ENCODE data around the gene NTHL1. TPM values are rescaled to one million over a fixed set of nuclear protein-coding genes. Genes with fewer than 3 reads are reported as not detected.
A peak's percentile ranks its signal among the peaks of the same experiment; 100 is the strongest.

Gene NTHL1
- total and polyA plus RNA-seq, 2 of the 4 experiments (the other 2 are of a cell fraction): 22.8 to 28.0 TPM

DNA sequence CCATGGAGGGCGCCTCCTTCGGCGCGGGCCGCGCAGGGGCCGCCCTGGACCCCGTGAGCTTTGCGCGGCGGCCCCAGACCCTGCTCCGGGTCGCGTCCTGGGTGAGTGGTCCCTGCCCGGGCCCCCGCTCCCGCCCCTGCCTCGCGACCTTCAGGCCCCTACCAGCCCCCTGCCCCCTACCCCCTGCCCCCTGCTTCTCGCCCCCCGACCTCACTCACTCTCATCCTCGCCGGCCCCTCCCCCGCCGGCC is 57.6 kb downstream of the NTHL1 start:
- intact Hi-C loops (cut with micrococcal nuclease) (no loop called here), in situ Hi-C loops (cut with MboI; ENCODE audit: low sequenced_read_pairs) (no loop called here), dilution Hi-C loops (cut with HindIII; ENCODE audit: low sequenced_read_pairs, unreplicated experiment) (no loop called here)
- peaks cover 2% of the 10 kb centered on the region; the same call in 1 of the 2 replicates for H3K9me3 ChIP-seq (ENCODE audit: control insufficient read depth, insufficient read depth, low read length)
- no peak overlapping the region for H3K23ac ChIP-seq (ENCODE audit: low read depth, low read length)
- ChIA-PET CTCF (no interaction called here), POLR2A (ENCODE audit: unreplicated experiment) (no interaction called here)
- H3K4me3 ChIP-seq (ENCODE audit: insufficient read depth, low read depth, low read length): peak overlapping the region; percentile 52
- H2BK20ac ChIP-seq (ENCODE audit: low read depth, low read length): no peak overlapping the region
- H3K4me1 ChIP-seq (ENCODE audit: control insufficient read depth, insufficient read depth, low read length): peaks cover 18% of the 10 kb centered on the region
- no peak for ATAC-seq (ENCODE audit: low read depth)
- H2BK5ac ChIP-seq (ENCODE audit: low read depth, low read length, poor library complexity, severe bottlenecking): no peak overlapping the region
- peaks cover 16 to 24% of the 10 kb centered on the region in 2 experiments for H3K79me1 ChIP-seq (ENCODE audit: low read depth in 1 of 2, low read length in 2 of 2)
- no peak overlapping the region for H3K18ac ChIP-seq (ENCODE audit: low read depth, low read length)
- H4K8ac ChIP-seq (ENCODE audit: low read depth in 2 of 2, low read length in 2 of 2): no peak overlapping the region
- H2AK5ac ChIP-seq (ENCODE audit: low read depth, low read length): no peak overlapping the region
- no peaks in the 10 kb centered on the region for H4K20me1 ChIP-seq (ENCODE audit: insufficient read depth, low read length)
- H2AFZ ChIP-seq (replicated peaks; ENCODE audit: low read length, poor library complexity): peak overlapping the region; percentile 75
- H2BK120ac ChIP-seq (ENCODE audit: low read depth, low read length): no peak overlapping the region
- no peak overlapping the region for H2AK9ac ChIP-seq (replicated peaks; ENCODE audit: low read depth, low read length, poor library complexity)
- H3K9me1 ChIP-seq (ENCODE audit: insufficient read depth, low read length): peaks cover 19% of the 10 kb centered on the region
- TF ChIP-seq, protein P1, sequence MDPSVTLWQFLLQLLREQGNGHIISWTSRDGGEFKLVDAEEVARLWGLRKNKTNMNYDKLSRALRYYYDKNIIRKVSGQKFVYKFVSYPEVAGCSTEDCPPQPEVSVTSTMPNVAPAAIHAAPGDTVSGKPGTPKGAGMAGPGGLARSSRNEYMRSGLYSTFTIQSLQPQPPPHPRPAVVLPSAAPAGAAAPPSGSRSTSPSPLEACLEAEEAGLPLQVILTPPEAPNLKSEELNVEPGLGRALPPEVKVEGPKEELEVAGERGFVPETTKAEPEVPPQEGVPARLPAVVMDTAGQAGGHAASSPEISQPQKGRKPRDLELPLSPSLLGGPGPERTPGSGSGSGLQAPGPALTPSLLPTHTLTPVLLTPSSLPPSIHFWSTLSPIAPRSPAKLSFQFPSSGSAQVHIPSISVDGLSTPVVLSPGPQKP (IDR thresholded peaks at IDR 0.05; ENCODE audit: borderline replicate concordance, low read depth, low read length): no peak
- TF ChIP-seq NFE2L2 (IDR thresholded peaks at IDR 0.05; ENCODE audit: low read depth, low read length) (no peak), RAD21 (IDR thresholded peaks at IDR 0.05; ENCODE audit: low read length) (no peak), CEBPB (IDR thresholded peaks at IDR 0.05; ENCODE audit: low read depth, low read length) (no peak), MAFK (IDR thresholded peaks at IDR 0.05; ENCODE audit: low read depth, low read length) (no peak), BHLHE40 (IDR thresholded peaks at IDR 0.05; ENCODE audit: low read depth, low read length) (no peak), MAZ (IDR thresholded peaks at IDR 0.05; ENCODE audit: borderline replicate concordance, low read depth, low read length) (no peak), CHD1 (IDR thresholded peaks at IDR 0.05; ENCODE audit: low read depth, low read length) (no peak), SMC3 (IDR thresholded peaks at IDR 0.05; ENCODE audit: low read depth, low read length) (no peak), RFX5 (IDR thresholded peaks at IDR 0.05; ENCODE audit: low read depth, low read length) (no peak), RCOR1 (IDR thresholded peaks at IDR 0.05; ENCODE audit: insufficient replicate concordance, low read length) (no peak), MXI1 (IDR thresholded peaks at IDR 0.05; ENCODE audit: borderline replicate concordance, low read depth, low read length) (no peak), FOS (IDR thresholded peaks at IDR 0.05; ENCODE audit: low read depth, low read length) (no peak), POLR2A (IDR thresholded peaks at IDR 0.05; ENCODE audit: low read depth, low read length) (no peak)
- TF ChIP-seq, protein P2, sequence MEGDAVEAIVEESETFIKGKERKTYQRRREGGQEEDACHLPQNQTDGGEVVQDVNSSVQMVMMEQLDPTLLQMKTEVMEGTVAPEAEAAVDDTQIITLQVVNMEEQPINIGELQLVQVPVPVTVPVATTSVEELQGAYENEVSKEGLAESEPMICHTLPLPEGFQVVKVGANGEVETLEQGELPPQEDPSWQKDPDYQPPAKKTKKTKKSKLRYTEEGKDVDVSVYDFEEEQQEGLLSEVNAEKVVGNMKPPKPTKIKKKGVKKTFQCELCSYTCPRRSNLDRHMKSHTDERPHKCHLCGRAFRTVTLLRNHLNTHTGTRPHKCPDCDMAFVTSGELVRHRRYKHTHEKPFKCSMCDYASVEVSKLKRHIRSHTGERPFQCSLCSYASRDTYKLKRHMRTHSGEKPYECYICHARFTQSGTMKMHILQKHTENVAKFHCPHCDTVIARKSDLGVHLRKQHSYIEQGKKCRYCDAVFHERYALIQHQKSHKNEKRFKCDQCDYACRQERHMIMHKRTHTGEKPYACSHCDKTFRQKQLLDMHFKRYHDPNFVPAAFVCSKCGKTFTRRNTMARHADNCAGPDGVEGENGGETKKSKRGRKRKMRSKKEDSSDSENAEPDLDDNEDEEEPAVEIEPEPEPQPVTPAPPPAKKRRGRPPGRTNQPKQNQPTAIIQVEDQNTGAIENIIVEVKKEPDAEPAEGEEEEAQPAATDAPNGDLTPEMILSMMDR (conservative IDR thresholded peaks at IDR 0.05; ENCODE audit: low read depth, low read length): no peak
- TF ChIP-seq, protein P3, sequence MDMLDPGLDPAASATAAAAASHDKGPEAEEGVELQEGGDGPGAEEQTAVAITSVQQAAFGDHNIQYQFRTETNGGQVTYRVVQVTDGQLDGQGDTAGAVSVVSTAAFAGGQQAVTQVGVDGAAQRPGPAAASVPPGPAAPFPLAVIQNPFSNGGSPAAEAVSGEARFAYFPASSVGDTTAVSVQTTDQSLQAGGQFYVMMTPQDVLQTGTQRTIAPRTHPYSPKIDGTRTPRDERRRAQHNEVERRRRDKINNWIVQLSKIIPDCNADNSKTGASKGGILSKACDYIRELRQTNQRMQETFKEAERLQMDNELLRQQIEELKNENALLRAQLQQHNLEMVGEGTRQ (IDR thresholded peaks at IDR 0.05; ENCODE audit: low read depth, low read length): no peak
- H3K4ac ChIP-seq (ENCODE audit: low read depth, low read length): no peak overlapping the region
- no peak overlapping the region for H3K9ac ChIP-seq (ENCODE audit: low read depth, low read length)
- no peak overlapping the region for H3K14ac ChIP-seq (replicated peaks; ENCODE audit: low read depth, low read length)
- H3K4me2 ChIP-seq (ENCODE audit: low read depth, low read length): peak overlapping the region; percentile 32
- no peak overlapping the region for H2BK15ac ChIP-seq (ENCODE audit: low read depth, low read length)
- H3K56ac ChIP-seq (ENCODE audit: extremely low read depth, insufficient read depth, low read length): no peak overlapping the region
- H3K27me3 ChIP-seq (ENCODE audit: control insufficient read depth, insufficient read depth, low read length): peaks cover 17% of the 10 kb centered on the region
- WGBS, 2 experiments (ENCODE audit: extremely low coverage in 2 of 2, insufficient read length in 1 of 2): 0% methylated on average over 7 of the region's 25 CpGs; no CpG with 5 or more reads in 1 of the 2 experiments
- DNase-seq: no peak
- peaks cover 13% of the 10 kb centered on the region for H3K36me3 ChIP-seq (ENCODE audit: control insufficient read depth, insufficient read depth, low read length)
- H4K91ac ChIP-seq (ENCODE audit: insufficient read depth, low read depth, low read length): no peak overlapping the region
- BruUV-seq (replicated peaks): no TSS peak
- no peak overlapping the region for H4K5ac ChIP-seq (ENCODE audit: low read depth, low read length)
- H3K27ac ChIP-seq (ENCODE audit: insufficient read depth, low read length): no peak overlapping the region
